Non-pigmented ciliary epithelial cell (primary cell): Measurements from ENCODE around the gene CSMD2.

Experiments used
- DNase-seq: peaks from one replicate; pipeline ENCODE4 v3.0.0-alpha.2; 2010; ENCODE audit warnings: low read depth

Gene CSMD2

GRCh38 chr1:33680281-33680840 is 484.7 kb downstream of the CSMD2 start:
- DNase-seq = no peak

- no peak for DNase-seq
These were observed 494.5 kb downstream of the CSMD2 start for GRCh38 chr1:33670567-33670966.

DNA sequence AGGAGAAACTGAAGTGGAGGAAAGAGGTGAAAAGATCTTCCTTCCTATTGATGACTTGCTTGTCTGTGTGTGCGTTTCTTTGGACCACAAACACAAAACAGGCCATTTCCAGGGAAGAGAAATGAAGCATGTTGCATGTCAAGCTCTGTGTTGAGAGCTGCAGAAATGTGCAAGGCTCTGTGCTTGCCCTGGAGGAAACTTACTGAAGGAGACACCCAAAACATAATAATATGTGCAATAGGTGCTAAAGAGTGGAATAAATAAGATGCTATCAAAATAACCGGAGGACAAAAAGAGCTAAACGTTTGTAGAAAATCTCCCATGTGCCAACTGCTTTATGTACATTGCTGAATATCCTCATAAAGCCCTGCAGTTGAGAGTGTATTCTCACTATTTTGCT is 496.3 kb downstream of the CSMD2 start:
- DNase-seq = no peak

DNA sequence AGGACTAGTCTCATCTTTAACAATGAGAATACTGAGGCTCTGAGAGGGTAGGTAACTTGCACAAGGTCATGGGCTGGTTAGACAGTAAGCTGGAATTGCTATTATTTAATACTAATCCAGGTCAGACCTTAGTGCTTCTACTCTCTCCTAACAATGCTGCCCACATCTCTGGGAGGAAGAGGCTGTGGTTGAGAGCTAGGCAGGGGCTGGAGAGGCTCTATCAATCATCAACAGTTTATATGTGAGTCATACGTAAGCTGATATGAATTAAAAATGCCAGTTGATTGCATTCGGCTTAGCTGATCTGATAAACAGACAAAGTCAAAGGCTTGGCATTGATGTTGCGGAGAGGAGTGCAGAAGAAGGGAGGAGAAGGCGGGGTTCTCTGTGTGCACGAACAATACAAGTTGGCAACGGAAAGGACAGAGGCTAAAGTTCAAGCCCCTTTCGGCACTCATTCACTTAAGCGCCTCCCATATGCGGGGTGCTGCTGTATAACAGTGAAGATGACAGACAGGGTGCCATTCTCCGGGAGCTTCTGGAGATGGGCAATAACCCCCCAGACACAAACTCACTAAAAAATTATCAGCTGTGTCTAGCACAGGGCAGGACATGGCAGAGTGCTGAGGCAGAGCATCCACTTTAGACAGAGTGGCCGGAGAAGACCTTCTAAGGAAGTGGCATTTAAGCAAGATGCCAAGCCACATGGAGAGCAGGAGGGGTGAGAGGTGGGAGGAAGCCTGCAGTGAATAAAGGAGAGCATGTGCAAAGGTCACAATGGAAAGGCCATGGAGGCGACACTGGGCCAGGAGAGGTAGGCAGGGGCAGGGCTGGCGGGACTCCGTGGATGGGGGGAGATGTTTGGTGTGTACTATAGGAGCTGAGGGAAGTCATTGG is 497.4 kb downstream of the CSMD2 start:
- DNase-seq = no peak

DNA sequence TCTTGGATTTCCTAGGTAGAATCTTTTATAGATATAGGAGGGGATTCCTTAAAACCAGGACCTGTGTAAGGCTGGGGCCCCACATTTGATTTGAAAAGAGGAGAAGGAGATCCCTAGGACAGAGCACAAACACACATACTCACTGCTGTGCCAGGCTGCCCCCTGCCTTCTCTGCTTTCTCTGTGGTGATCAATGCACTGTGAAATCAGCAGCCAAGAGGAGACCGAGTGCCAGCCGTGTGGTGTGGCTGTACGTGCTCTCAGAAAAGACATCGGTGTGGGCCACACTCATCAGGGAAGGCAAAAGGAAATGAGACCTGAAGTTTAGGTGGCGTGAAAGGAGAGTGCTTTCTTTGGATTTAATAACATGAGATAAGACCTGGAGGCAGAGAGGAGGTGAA is 498.4 kb downstream of the CSMD2 start:
- DNase-seq = no peak

GRCh38 chr1:33661811-33662454 is 503.1 kb downstream of the CSMD2 start:
- DNase-seq = no peak

GRCh38 chr1:33660956-33661355 is 504.1 kb downstream of the CSMD2 start:
- no peak for DNase-seq

DNA sequence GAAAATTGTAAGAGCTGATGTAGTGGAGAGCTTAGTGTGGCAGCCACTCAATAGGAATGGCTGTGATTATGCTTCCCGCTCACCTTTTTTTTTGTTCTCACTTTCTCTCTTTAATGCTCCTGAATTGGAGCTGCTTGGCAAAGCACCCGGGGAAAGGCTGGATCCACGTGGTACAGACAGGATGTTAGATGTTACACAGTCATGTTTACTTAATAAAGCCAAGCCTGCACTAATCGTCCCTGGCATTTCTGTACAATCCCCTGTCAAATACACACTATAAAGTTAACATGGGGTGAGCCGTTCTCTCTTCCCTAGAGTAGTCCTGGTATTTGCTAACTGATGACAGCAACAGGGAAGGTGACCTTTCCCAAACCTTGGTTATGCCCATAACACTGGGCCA is 504.8 kb downstream of the CSMD2 start:
- DNase-seq = no peak

- DNase-seq = no peak
These were observed 505.4 kb downstream of the CSMD2 start for GRCh38 chr1:33659641-33660040.

DNA sequence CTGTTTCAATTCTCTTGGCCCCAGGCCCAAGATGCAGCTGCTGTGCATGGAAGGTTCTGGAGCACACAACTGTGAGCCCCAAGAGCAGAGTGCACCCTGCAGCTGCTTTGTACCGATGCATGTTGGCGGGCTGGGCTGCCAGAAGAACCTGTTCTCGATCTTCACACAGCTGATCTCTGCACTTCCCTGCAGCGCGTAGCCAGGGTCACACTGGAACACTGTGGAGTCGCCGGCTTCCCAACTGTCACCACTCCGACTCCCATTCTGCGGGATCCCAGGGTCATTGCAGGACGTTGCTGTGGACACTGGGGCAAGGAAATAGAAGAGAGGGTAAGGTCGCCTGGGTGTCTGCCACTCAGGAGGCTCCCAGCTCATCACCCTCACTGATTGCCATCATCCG is 507.2 kb downstream of the CSMD2 start:
- no peak for DNase-seq

GRCh38 chr1:33656467-33657005 is 508.5 kb downstream of the CSMD2 start:
- DNase-seq = no peak

- DNase-seq = no peak
These were observed 509.5 kb downstream of the CSMD2 start for GRCh38 chr1:33655496-33655895.

DNA sequence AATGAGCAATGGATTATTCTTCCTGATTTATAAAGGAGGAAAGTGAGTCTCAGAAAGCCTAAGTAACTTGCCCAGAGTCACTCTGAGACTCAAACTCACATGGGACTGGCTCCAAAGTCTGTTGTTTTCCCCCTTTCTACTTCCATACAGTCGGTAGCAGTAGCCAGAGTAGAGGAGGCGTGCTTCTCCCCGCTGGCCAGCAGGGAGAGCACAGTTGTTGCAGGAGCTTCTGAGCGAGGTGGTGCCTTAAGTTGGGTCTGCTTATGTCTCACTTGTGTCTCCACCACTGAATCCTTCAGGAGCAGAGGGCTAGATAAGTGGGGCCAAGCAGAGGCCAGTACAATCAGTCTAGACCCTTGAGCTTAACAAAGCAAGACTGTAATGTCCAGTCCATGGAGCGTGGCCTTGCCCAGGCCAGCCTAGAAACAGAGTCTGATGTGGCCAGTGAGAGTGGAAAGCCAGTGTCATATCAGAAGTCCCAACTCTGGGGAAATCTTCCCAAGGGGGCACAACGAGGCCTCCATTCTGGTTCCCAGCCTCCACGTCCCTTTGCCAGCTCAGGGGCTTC is 510.7 kb downstream of the CSMD2 start:
- no peak for DNase-seq

DNA sequence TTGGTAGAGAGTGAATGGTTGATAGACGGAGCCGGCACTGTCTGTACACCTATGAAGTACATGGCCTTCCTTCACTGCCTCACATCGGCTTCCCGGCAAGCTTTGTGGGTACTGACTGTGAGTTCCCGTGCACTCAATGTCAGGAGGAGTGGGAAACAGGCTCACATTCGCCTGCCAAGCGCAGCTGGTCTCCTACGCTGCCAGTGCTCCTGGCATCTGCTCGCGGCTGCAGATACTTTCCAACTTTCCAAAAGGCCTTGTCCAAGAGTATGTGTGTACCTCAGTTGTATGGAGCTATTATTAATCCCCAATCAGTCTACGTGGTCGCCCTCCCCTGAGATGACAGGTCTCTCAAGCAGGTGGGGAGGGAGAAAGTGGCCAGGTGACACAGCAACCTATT is 511.8 kb downstream of the CSMD2 start:
- no peak for DNase-seq

DNA sequence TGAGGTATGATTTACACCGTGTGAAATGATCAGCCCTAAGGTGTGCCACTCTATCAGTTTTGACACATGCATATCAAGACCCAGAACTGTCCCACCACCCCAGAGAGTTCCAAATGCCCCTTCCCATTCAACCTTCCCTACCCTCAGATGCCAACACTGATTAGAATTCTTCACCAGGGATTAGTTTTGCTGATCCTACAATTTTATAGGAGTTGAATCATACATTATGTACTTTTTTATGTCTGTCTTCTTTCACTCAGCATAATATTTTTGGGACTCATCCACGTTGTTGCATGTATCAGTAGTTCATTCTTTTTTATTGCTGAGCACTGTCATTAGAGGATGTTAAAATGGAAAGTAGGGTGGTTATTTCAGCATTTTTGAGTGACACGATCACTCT is 514.3 kb downstream of the CSMD2 start:
- DNase-seq = no peak

DNA sequence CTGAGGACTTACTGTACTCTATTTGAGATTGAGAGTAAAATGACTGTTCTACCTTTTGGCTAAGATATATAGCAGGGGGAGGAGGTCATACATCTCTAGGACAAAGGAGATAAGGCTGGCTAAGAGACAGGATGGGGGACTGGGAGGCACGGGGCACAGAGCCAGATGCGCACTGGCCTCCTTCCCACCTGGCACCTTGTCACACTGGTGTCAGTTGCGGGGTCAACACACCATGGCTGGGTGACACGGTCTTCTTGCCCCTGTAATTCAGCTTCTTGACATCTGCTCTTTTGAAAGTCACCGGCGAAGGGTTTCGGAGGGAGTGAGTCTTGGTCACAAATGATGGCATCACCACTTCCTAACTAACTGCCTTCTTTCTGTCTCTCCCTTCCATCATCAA is 515.3 kb downstream of the CSMD2 start:
- no peak for DNase-seq

GRCh38 chr1:33643216-33643615 is 521.8 kb downstream of the CSMD2 start:
- no peak for DNase-seq

DNA sequence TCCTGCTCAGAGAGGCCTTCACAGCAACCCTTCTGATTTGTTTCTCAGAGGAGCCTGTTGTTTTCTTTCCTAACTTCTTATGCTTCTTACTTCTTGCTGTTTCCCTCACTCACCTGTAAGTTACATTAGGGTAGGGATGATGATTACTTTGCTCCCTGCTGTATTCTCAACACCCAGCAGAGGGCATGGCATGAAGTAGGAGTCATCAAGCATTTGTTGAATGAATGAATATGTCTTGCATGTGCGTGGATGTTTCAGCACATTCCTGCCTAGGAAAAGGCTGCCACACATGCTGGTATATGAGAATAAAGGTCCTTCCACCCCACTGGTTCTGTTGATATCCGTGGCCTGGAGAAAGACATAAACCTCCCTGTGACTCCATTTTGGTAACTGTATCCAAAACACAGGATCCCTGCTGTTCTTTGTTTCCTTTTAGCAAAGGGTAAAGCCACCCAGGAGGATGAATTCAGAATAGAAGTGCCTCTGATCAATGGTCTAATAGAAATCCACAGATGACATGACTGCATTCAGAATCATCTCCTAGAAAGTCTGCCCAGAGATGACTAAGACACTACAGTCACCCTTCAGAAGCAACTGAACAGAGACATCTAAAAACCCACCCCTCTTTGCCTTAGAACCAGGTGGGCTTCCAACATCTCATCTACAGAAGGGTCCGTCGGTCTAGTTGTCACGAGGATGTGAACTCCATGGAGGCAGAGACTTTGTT is 523.8 kb downstream of the CSMD2 start:
- no peak for DNase-seq

GRCh38 chr1:33640114-33640660 is 524.8 kb downstream of the CSMD2 start:
- no peak for DNase-seq

- no peak for DNase-seq
These were observed 527.1 kb downstream of the CSMD2 start for GRCh38 chr1:33637846-33638440.

- DNase-seq = no peak
These were observed 528.8 kb downstream of the CSMD2 start for GRCh38 chr1:33636209-33636608.
